ENCODE results near the gene TNIK. TPM values are rescaled to one million over a fixed set of nuclear protein-coding genes. Genes with fewer than 3 reads are reported as not detected.

Gene TNIK
- total and polyA plus RNA-seq, 2 of the 4 experiments (the other 2 are of a cell fraction), result 3.4 to 6.3 TPM

DNA sequence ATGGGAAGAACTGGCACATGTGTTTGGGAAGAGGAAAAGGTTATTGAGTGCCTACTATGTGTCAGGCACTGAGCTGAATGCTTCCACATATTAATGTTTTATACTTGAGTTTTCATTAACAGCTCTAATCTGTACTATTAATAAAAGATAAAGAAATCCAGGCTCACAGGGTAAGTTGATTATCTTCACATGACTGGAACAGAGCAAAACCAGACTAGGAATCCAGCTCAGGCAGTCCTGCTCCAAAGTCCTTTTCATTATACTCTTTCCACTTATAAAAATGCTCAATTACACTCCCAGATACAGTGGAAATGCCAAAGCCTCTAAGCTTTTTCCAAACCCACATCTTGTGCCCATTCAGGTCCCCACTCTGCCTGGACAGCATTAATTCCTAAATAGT is 97.6 kb downstream of the TNIK start:
- H4K5ac ChIP-seq (ENCODE audit: low read depth, low read length), result no peak overlapping the region
- H3K4me1 ChIP-seq (ENCODE audit: control insufficient read depth, insufficient read depth, low read length), result no peaks in the 10 kb centered on the region
- H3K9me1 ChIP-seq (ENCODE audit: insufficient read depth, low read length), result 0 out of 2 replicates have a peak, but pooled peaks cover 2% of the 10 kb centered on the region
- no peak overlapping the region for H3K23ac ChIP-seq (ENCODE audit: low read depth, low read length)
- H3K4me3 ChIP-seq (ENCODE audit: insufficient read depth, low read depth, low read length), result no peak overlapping the region
- H2AK5ac ChIP-seq (ENCODE audit: low read depth, low read length), result no peak overlapping the region
- H3K4me2 ChIP-seq (ENCODE audit: low read depth, low read length), result no peak overlapping the region
- CTCF ChIA-PET, result interaction anchor here (1.5 kb wide), 1 partner anchor 9 kb away, joined by 5 read pairs; no protein-coding TSS in a partner anchor
- H3K18ac ChIP-seq (ENCODE audit: low read depth, low read length), result no peak overlapping the region
- no peaks in the 10 kb centered on the region for H4K20me1 ChIP-seq (ENCODE audit: insufficient read depth, low read length)
- H2BK20ac ChIP-seq (ENCODE audit: low read depth, low read length), result no peak overlapping the region
- TF ChIP-seq MXI1 (IDR thresholded peaks at IDR 0.05; ENCODE audit: borderline replicate concordance, low read depth, low read length), result no peak
- TF ChIP-seq MAZ (IDR thresholded peaks at IDR 0.05; ENCODE audit: borderline replicate concordance, low read depth, low read length), result no peak
- no peak for TF ChIP-seq POLR2A (IDR thresholded peaks at IDR 0.05; ENCODE audit: low read depth, low read length)
- TF ChIP-seq RFX5 (IDR thresholded peaks at IDR 0.05; ENCODE audit: low read depth, low read length), result no peak
- TF ChIP-seq RCOR1 (IDR thresholded peaks at IDR 0.05; ENCODE audit: insufficient replicate concordance, low read length), result no peak
- TF ChIP-seq RAD21 (IDR thresholded peaks at IDR 0.05; ENCODE audit: low read length), result no peak
- TF ChIP-seq, protein P1, sequence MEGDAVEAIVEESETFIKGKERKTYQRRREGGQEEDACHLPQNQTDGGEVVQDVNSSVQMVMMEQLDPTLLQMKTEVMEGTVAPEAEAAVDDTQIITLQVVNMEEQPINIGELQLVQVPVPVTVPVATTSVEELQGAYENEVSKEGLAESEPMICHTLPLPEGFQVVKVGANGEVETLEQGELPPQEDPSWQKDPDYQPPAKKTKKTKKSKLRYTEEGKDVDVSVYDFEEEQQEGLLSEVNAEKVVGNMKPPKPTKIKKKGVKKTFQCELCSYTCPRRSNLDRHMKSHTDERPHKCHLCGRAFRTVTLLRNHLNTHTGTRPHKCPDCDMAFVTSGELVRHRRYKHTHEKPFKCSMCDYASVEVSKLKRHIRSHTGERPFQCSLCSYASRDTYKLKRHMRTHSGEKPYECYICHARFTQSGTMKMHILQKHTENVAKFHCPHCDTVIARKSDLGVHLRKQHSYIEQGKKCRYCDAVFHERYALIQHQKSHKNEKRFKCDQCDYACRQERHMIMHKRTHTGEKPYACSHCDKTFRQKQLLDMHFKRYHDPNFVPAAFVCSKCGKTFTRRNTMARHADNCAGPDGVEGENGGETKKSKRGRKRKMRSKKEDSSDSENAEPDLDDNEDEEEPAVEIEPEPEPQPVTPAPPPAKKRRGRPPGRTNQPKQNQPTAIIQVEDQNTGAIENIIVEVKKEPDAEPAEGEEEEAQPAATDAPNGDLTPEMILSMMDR (conservative IDR thresholded peaks at IDR 0.05; ENCODE audit: low read depth, low read length), result no peak
- no peak overlapping the region for H2AK9ac ChIP-seq (replicated peaks; ENCODE audit: low read depth, low read length, poor library complexity)
- H2BK5ac ChIP-seq (ENCODE audit: low read depth, low read length, poor library complexity, severe bottlenecking), result no peak overlapping the region
- no peak overlapping the region for H3K27ac ChIP-seq (ENCODE audit: insufficient read depth, low read length)
- no peaks in the 10 kb centered on the region for H3K27me3 ChIP-seq (ENCODE audit: control insufficient read depth, insufficient read depth, low read length)
- no peaks in the 10 kb centered on the region for H3K36me3 ChIP-seq (ENCODE audit: control insufficient read depth, insufficient read depth, low read length)
- POLR2A ChIA-PET (ENCODE audit: unreplicated experiment), result no interaction called here
- H4K91ac ChIP-seq (ENCODE audit: insufficient read depth, low read depth, low read length), result no peak overlapping the region
- no peaks in the 10 kb centered on the region; a peak in 1 of 4 replicates for H3K79me1 ChIP-seq (ENCODE audit: low read depth in 1 of 2, low read length in 2 of 2)
- H3K4ac ChIP-seq (ENCODE audit: low read depth, low read length), result no peak overlapping the region
- DNase-seq, result no peak
- no peak overlapping the region for H2BK120ac ChIP-seq (ENCODE audit: low read depth, low read length)
- H4K8ac ChIP-seq (ENCODE audit: low read depth in 2 of 2, low read length in 2 of 2), result no peak overlapping the region
- H3K9me3 ChIP-seq (ENCODE audit: control insufficient read depth, insufficient read depth, low read length), result no peaks in the 10 kb centered on the region
- ATAC-seq (ENCODE audit: low read depth), result no peak
- dilution Hi-C loops (cut with HindIII; ENCODE audit: low sequenced_read_pairs, unreplicated experiment) (no loop called here), in situ Hi-C loops (cut with MboI; ENCODE audit: low sequenced_read_pairs) (no loop called here), intact Hi-C loops (cut with micrococcal nuclease) (no loop called here)
- H2BK15ac ChIP-seq (ENCODE audit: low read depth, low read length), result no peak overlapping the region
- H3K14ac ChIP-seq (replicated peaks; ENCODE audit: low read depth, low read length), result no peak overlapping the region
- no peak overlapping the region for H3K56ac ChIP-seq (ENCODE audit: extremely low read depth, insufficient read depth, low read length)
- H2AFZ ChIP-seq (replicated peaks; ENCODE audit: low read length, poor library complexity), result no peak overlapping the region
- H3K9ac ChIP-seq (ENCODE audit: low read depth, low read length), result no peak overlapping the region
- BruUV-seq (replicated peaks), result no TSS peak

Measured in IMR-90 (cell line).